ENCODE measurements around the gene LAX1. TPM values are rescaled to one million over a fixed set of nuclear protein-coding genes. Genes with fewer than 3 reads are reported as not detected.
"Not testable (repeated sequence)": the region's sequence is repeated elsewhere in the genome, so short reads cannot be mapped to it uniquely, and the experiment has no call there.

LAX1 gene
- polyA plus RNA-seq, 3 donors from 2014 or later: 13.0 to 49.0 (median 14.0) TPM

DNA sequence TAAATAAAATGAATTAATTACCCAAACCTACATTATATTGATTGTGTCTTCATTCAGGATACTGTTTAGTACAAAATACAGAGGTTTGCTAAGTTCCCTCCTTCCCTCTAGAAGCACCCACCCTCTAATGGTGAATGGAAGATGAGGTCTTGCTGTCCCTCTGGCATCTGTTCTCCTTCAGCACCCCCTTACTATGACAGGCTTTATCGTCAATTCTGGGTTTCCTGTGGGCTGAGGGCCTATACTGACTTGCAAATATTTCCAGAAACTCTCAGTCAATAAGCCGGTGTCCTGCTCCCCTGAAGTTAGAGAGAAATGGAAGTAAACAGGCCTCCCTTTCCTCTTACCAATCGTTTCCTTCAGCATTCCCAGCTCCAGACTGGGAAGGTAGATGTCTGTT lies 13.2 kb downstream of the LAX1 start:
- no peak for DNase-seq
- H3K4me1 Mint-ChIP-seq: peaks cover 7 to 14% of the 10 kb centered on the region in 2 donors
- H3K4me3 Mint-ChIP-seq: no peak overlapping the region
- peak overlapping the region; percentile 32 to 77 (median 58) for H3K27ac Mint-ChIP-seq
- peaks cover 11 to 28% (median 16%) of the 10 kb centered on the region in 3 donors for H3K36me3 Mint-ChIP-seq
- H3K9me3 Mint-ChIP-seq: no peaks in the 10 kb centered on the region
- H3K27me3 Mint-ChIP-seq (ENCODE audit: low read depth in 3 of 3): no peaks in the 10 kb centered on the region

- H3K4me1 Mint-ChIP-seq: peaks cover 7 to 14% of the 10 kb centered on the region in 2 donors
- no peaks in the 10 kb centered on the region for H3K9me3 Mint-ChIP-seq
- DNase-seq: no peak
- no peak overlapping the region for H3K4me3 Mint-ChIP-seq
- peak overlapping the region in 4 of 6 donors; percentile 32 to 77 (median 55) for H3K27ac Mint-ChIP-seq
- H3K36me3 Mint-ChIP-seq: peaks cover 9 to 21% (median 15%) of the 10 kb centered on the region in 3 donors
- H3K27me3 Mint-ChIP-seq (ENCODE audit: low read depth in 3 of 3): no peaks in the 10 kb centered on the region
Observed at GRCh38 chr1:203778789-203779188, 13.8 kb downstream of the LAX1 start.

- no peak overlapping the region for H3K4me3 Mint-ChIP-seq
- H3K27ac Mint-ChIP-seq: no peak overlapping the region
- H3K9me3 Mint-ChIP-seq: no peaks in the 10 kb centered on the region
Observed at GRCh38 chr1:203781962-203782361, 17.0 kb downstream of the LAX1 start.

DNA sequence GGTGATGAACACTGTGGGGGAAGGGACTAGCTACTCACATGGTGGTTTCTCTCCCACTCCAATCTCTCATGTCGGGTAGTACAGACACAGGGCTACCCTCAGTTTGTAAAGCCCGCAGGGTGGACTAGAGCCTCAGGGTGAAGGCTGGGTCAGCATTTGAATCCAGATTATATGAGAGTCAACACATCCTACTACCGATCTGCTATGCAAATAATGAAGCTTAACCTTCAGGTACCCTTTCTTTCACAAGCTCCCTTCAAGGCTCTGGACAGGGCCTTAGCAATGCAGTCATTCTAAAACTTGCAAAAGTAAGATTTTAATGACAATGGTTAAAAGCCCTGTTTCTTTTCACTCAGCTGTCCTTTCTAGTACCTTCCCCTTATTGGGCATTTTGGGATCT lies 25.0 kb downstream of the LAX1 start:
- no peaks in the 10 kb centered on the region for H3K27me3 Mint-ChIP-seq (ENCODE audit: low read depth in 3 of 3)
- H3K27ac Mint-ChIP-seq: no peak overlapping the region
- peaks cover 0 to 9% (median 4%) of the 10 kb centered on the region in 3 donors for H3K36me3 Mint-ChIP-seq
- peaks cover 3 to 5% of the 10 kb centered on the region in 2 donors for H3K4me1 Mint-ChIP-seq
- DNase-seq: no peak
- no peaks in the 10 kb centered on the region for H3K9me3 Mint-ChIP-seq
- no peak overlapping the region for H3K4me3 Mint-ChIP-seq

More at GRCh38 chr1:203781962-203782361, 17.0 kb downstream of the LAX1 start:
- Mint-ChIP-seq H3K4me1 (peaks cover under 1 to 3% of the 10 kb centered on the region in 2 donors), H3K27me3 (ENCODE audit: low read depth in 3 of 3) (no peaks in the 10 kb centered on the region), H3K36me3 (peaks cover 0 to 12% (median 4%) of the 10 kb centered on the region in 3 donors)
- DNase-seq: no peak

DNA sequence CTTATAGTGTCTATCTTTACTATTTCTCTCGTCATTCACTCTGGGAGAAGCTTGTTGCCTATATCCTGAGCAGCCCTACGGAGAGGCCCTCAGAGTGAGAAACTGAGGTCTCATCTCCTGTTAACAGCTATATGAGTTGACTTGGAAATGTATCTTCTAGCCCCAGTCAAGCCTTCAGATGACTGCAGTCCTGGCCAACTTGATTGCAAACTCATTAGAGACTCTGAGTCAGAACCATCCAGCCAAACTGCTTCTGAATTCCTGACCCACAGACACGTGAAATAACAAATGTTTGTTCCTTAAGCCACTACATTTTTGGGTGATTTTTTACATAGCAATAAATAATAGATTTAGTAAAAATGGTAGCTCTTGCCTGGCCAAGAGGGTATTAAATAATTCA lies 26.5 kb downstream of the LAX1 start:
- Mint-ChIP-seq H3K9me3 (no peaks in the 10 kb centered on the region), H3K27me3 (ENCODE audit: low read depth in 3 of 3) (peaks cover 4 to 10% (median 8%) of the 10 kb centered on the region in 3 donors), H3K27ac (no peak overlapping the region)

DNA sequence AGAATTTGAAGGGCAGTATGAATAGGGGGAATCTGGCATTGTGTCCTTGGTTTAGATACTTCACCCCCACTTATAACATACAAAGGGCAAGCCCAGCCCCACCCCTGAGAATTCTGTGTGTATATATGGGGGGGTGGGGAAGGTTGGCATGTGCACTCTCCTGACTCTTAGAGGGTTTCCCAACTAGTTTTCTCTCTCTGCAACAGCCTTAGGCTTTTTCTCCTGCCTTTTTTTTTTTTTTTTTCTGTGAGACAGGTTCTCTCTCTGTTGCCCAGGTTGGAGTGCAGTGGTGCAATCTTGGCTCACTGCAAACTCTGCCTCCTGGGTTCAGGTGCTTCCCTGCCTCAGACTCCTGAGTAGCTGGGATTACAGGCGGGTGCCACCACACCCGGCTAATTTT lies 27.5 kb downstream of the LAX1 start:
- DNase-seq: no peak
- Mint-ChIP-seq H3K9me3 (no peaks in the 10 kb centered on the region), H3K36me3 (peaks cover 2 to 4% (median 3%) of the 10 kb centered on the region in 3 donors), H3K27ac (no peak overlapping the region), H3K4me1 (peaks cover 25 to 27% of the 10 kb centered on the region in 2 donors), H3K4me3 (no peak overlapping the region), H3K27me3 (ENCODE audit: low read depth in 3 of 3) (peaks cover 5 to 11% (median 8%) of the 10 kb centered on the region in 3 donors)

More for the DNA sequence above, 26.5 kb downstream of the LAX1 start:
- H3K36me3 Mint-ChIP-seq: no peaks in the 10 kb centered on the region
- no peak for DNase-seq
- no peak overlapping the region for H3K4me3 Mint-ChIP-seq
- peaks cover 15 to 17% of the 10 kb centered on the region in 2 donors for H3K4me1 Mint-ChIP-seq

DNA sequence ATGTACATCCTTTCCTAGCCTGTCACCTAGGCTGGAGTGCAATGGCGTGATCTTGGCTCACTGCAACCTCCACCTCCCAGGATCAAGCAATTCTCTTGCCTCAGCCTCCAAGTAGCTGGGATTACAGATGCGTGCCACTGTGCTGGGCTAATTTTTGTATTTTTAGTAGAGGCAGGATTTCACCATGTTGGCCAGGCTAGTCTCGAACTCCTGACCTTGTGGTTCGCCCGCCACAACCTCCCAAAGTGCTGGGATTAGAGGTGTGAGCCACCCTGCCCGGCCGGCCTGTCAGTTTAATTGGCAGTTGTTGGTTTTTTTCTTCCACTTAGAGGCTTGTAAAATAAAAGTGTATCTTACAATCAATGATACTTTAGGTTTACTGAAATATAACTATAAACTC lies 28.6 kb downstream of the LAX1 start:
- not testable (repeated sequence) for H3K27ac Mint-ChIP-seq, DNase-seq, H3K4me3 Mint-ChIP-seq, H3K36me3 Mint-ChIP-seq, H3K9me3 Mint-ChIP-seq
- Mint-ChIP-seq H3K27me3 (ENCODE audit: low read depth in 3 of 3) (peaks cover 5 to 11% (median 8%) of the 10 kb centered on the region in 3 donors), H3K4me1 (peaks cover 36 to 38% of the 10 kb centered on the region in 2 donors)

GRCh38 chr1:203794764-203795440 lies 29.9 kb downstream of the LAX1 start:
- H3K27ac Mint-ChIP-seq: peak overlapping the region; percentile 91 to 98 (median 93)
- H3K4me1 Mint-ChIP-seq: peaks cover 45 to 51% of the 10 kb centered on the region in 2 donors
- H3K27me3 Mint-ChIP-seq (ENCODE audit: low read depth in 3 of 3): peaks cover 5 to 11% (median 8%) of the 10 kb centered on the region in 3 donors
- peak overlapping the region; percentile 93 to 98 (median 96) for H3K4me3 Mint-ChIP-seq
- H3K9me3 Mint-ChIP-seq: no peaks in the 10 kb centered on the region
- DNase-seq: no peak
- peaks cover 4 to 5% (median 5%) of the 10 kb centered on the region in 3 donors for H3K36me3 Mint-ChIP-seq

DNA sequence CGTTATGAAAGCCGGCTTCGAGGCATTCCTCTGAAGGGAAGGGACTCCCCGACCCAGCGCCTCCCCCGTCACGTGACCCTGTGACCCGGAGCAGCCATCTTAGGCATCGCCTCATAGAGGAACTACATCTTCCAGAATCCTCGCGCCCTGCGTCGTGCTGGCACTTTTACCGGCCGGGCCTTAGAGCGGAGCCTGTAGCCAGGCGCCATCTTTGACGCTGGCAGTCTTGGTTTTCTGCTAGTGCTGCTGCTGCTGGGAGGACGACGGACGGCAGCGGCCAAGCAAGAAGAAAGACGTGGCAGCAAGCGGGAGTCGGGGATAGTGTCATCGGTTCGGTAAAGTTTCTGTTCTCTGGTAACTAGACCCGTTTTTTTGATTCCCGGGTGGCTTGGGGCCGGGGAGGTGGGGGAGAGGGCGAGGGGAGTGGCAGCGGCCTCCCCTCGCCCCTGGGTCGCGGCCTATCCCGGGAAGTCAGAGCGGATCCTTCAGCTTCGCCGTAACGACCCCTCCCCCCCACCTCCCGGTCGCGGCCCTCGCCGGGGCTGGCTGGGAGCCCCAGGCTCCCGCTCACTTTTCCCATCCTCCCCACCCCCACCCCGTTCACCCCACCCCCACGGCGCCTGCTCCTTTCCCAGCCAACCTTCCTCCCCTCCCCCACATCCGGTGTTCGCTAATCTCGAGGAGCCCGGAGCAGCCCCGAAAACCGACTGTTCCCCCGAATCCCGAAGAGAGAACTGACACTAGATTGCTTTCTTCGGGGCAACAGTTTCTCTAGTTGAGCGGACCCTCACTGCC lies 30.7 kb downstream of the LAX1 start, which contains the start of the genes ZBED6 and ZC3H11A:
Gene ZBED6 (plus strand): TSS at position 183 of the 795 bp plus-strand sequence. CDS start 1,900 bp downstream, outside the sequence.
Gene ZC3H11A (plus strand): TSS at position 183 of the 795 bp plus-strand sequence. CDS start 21,448 bp downstream, outside the sequence.
- H3K4me1 Mint-ChIP-seq: peaks cover 52 to 59% of the 10 kb centered on the region in 2 donors
- peaks cover 5 to 11% (median 8%) of the 10 kb centered on the region in 3 donors for H3K27me3 Mint-ChIP-seq (ENCODE audit: low read depth in 3 of 3)
- H3K27ac Mint-ChIP-seq: peak within 1 kb of the TSS; percentile 91 to 99 (median 96)
- peak within 1 kb of the TSS; percentile 94 to 98 (median 96) for H3K4me3 Mint-ChIP-seq
- peaks cover 4 to 5% (median 5%) of the 10 kb centered on the region in 3 donors for H3K36me3 Mint-ChIP-seq
- DNase-seq: peak; percentile 94 to 97 (median 96)
- H3K9me3 Mint-ChIP-seq: no peaks in the 10 kb centered on the region

DNA sequence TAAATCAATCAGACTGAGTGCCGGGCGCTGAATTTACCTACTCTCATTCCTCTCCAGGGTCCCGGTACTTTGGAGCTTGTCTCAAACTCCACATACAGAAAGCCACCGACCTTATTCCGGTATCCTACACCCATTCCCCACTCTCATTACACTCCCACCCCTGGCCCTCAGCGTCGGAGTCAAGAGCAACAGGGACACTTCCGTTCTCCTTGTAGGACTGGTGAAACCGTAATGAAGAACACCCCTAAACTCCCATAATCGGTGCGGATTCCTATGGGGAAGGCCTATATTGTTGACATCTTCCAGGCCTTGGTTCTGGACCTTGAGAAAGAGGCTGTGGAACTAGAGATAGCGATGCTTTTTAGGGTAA lies 31.2 kb downstream of the LAX1 start:
- DNase-seq: peak; percentile 21 to 35 (median 26)
- H3K36me3 Mint-ChIP-seq: peaks cover 4 to 5% (median 5%) of the 10 kb centered on the region in 3 donors
- peaks cover 55 to 64% of the 10 kb centered on the region in 2 donors for H3K4me1 Mint-ChIP-seq
- peak overlapping the region; percentile 94 to 98 (median 96) for H3K4me3 Mint-ChIP-seq
- peak overlapping the region; percentile 91 to 99 (median 94) for H3K27ac Mint-ChIP-seq
- no peaks in the 10 kb centered on the region for H3K9me3 Mint-ChIP-seq
- peaks cover 5 to 11% (median 8%) of the 10 kb centered on the region in 3 donors for H3K27me3 Mint-ChIP-seq (ENCODE audit: low read depth in 3 of 3)

DNA sequence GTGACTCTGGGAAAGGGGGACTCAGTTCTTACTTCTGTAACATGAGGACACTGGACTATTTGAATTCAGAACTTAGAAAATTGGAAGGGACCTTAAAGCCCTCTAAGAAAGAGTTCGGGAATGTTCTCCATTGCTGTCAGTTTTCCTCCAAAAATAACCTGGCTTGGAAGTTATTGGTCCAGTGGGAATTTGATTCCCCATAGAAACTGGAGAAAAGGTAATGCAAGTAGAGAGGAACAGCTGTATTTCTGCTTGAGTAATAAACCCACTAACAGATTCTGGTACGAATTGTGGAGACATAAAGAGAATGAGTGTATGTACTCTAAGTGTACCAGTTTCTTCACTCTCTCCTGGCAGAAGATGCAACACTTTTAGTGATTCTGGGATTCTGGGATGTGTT lies 32.2 kb downstream of the LAX1 start:
- H3K4me3 Mint-ChIP-seq: peak overlapping the region; percentile 94 to 98 (median 96)
- peak overlapping the region; percentile 14 to 91 (median 73) for H3K27ac Mint-ChIP-seq
- no peaks in the 10 kb centered on the region for H3K9me3 Mint-ChIP-seq
- peaks cover 58 to 74% of the 10 kb centered on the region in 2 donors for H3K4me1 Mint-ChIP-seq
- H3K36me3 Mint-ChIP-seq: peaks cover 4 to 5% (median 5%) of the 10 kb centered on the region in 3 donors
- no peak for DNase-seq
- peaks cover 5 to 11% (median 8%) of the 10 kb centered on the region in 3 donors for H3K27me3 Mint-ChIP-seq (ENCODE audit: low read depth in 3 of 3)

DNA sequence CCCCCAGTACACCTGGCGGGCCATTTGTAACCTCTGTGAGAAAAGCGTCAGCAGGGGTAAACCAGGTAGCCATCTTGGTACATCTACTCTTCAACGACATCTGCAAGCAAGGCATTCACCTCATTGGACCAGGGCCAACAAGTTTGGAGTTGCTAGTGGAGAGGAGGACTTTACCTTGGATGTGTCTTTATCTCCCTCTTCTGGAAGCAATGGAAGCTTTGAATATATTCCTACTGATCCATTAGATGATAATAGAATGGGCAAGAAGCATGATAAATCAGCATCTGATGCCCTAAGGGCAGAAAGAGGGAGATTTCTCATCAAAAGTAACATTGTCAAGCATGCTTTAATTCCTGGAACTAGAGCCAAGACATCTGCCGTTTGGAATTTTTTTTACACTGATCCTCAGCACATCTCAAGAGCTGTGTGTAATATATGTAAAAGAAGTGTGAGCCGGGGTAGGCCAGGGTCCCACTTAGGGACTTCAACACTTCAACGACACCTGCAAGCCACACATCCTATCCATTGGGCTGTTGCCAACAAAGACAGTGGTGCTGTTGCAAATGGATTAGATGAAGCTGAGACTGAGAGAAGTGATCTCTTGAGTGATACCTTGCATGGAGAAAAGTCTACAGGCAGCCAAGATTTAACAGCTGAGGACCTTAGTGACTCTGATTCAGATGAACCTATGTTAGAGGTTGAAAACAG lies 33.1 kb downstream of the LAX1 start:
- no peaks in the 10 kb centered on the region for H3K9me3 Mint-ChIP-seq
- peak overlapping the region in 4 of 6 donors; percentile 17 to 62 (median 31) for H3K27ac Mint-ChIP-seq
- peaks cover 63 to 83% of the 10 kb centered on the region in 2 donors for H3K4me1 Mint-ChIP-seq
- DNase-seq: no peak
- peak overlapping the region; percentile 1 to 51 (median 11) for H3K4me3 Mint-ChIP-seq
- peaks cover 4 to 5% (median 5%) of the 10 kb centered on the region in 3 donors for H3K36me3 Mint-ChIP-seq
- peaks cover 5 to 11% (median 8%) of the 10 kb centered on the region in 3 donors for H3K27me3 Mint-ChIP-seq (ENCODE audit: low read depth in 3 of 3)

GRCh38 chr1:203799157-203799556 lies 34.2 kb downstream of the LAX1 start:
- peaks cover 5 to 11% (median 8%) of the 10 kb centered on the region in 3 donors for H3K27me3 Mint-ChIP-seq (ENCODE audit: low read depth in 3 of 3)
- H3K27ac Mint-ChIP-seq: peak overlapping the region; percentile 7 to 46 (median 28)
- peaks cover 68 to 94% of the 10 kb centered on the region in 2 donors for H3K4me1 Mint-ChIP-seq
- H3K4me3 Mint-ChIP-seq: no peak overlapping the region
- H3K9me3 Mint-ChIP-seq: no peaks in the 10 kb centered on the region
- DNase-seq: no peak
- peaks cover 5 to 10% (median 9%) of the 10 kb centered on the region in 3 donors for H3K36me3 Mint-ChIP-seq
